Right atrium auricular region (tissue), 2 donors: ENCODE data around the gene STARD13. TPM values are rescaled to one million over a fixed set of nuclear protein-coding genes. Genes with fewer than 3 reads are reported as not detected.

ENCODE experiments used
- DNase-seq: peaks from one replicate; pipeline ENCODE4 v3.0.0-alpha.2; 2019; ENCODE audit warnings: low spot score
- H3K27ac ChIP-seq, 2 donors: fragments of 200-600 bp; sonication (generic); 1 replicate in 1 of 2; 2 replicates in 1 of 2; pipeline ENCODE4 v1.5.1; 2016 to 2019
- H3K27me3 ChIP-seq, 2 donors: fragments of 200-600 bp; sonication (generic); one replicate each; pipeline versions ENCODE4 v1.5.1 to v1.6.0; 2017 to 2019
- H3K36me3 ChIP-seq: fragments of 200-600 bp; sonication (generic); one replicate; pipeline ENCODE4 v1.5.1; 2016
- H3K4me1 ChIP-seq, 2 donors: fragments of 200-600 bp; sonication (generic); one replicate each; pipeline versions ENCODE4 v1.5.1 to v1.6.0; 2017 to 2019
- H3K4me3 ChIP-seq, 2 donors: fragments of 200-600 bp; sonication (generic); 1 replicate in 1 of 2; 2 replicates in 1 of 2; pipeline ENCODE4 v1.5.1; 2017 to 2019; ENCODE audit warnings: mild to moderate bottlenecking in 1 of 2, moderate library complexity in 1 of 2
- H3K9me3 ChIP-seq, 2 donors: fragments of 200-600 bp; sonication (generic); one replicate each; pipeline ENCODE4 v1.5.1; 2019
- CTCF ChIP-seq, 2 donors: fragments of 200-600 bp; sonication (generic); IDR thresholded peaks; one replicate each; pipeline ENCODE4 v1.5.1; 2019; ENCODE audit warnings: antibody characterized with exemption in 2 of 2
- total RNA-seq, 2 donors: library from RNA; depleted of rRNA; stranded (reverse); fragments of >200 nt; gene quantifications; one replicate each; pipeline ENCODE4 v1.1.0, GENCODE V29; 2016

STARD13 gene
- total RNA-seq, 2 donors from 2014 or later = 21.6 to 23.3 TPM

GRCh38 chr13:33129886-33130285 lies 155.7 kb downstream of the STARD13 start:
- H3K9me3 ChIP-seq = no peaks in the 10 kb centered on the region
- peaks cover 0 to 62% of the 10 kb centered on the region in 2 donors for H3K4me1 ChIP-seq
- no peak overlapping the region for H3K27ac ChIP-seq
- no peak for TF ChIP-seq CTCF (IDR thresholded peaks at IDR 0.05)
- H3K4me3 ChIP-seq = no peak overlapping the region
- H3K27me3 ChIP-seq = no peaks in the 10 kb centered on the region
- H3K36me3 ChIP-seq = peaks cover 22% of the 10 kb centered on the region
- DNase-seq = no peak

DNA sequence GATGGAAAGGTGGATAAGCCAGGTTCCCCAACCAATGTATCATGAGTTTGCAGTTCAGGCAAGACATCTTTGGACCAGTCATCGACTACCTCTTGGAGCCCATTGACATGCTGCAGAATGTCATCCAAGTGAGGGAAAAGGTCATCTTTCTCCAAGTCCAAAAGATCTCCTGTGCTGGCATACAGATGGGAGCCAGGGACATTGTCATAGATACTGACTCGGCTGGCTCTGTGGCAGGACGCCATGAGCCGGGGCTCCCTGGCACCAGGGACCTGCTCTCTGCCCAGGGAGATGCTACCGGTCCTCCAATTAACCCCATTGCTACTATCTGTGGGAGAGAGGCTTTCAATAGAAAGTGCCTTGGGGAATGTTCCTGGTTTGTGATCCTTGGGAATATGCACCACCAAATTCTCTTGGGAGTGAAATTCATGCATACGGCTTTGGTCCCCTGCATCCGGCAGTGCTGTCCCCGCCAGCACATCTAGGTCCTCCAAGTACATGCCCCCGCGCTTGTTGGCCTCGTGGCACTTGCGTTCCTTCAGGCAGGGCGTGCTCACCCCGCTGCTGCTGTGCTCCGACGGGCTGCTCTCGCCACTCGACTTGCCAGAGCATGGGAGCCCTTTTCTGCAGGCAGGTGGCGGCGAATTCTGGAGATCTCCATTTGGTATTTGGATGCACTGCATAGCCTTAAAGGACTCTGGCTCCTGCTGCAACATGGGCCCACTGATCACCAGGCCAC lies 156.3 kb downstream of the STARD13 start:
- no peak for TF ChIP-seq CTCF (IDR thresholded peaks at IDR 0.05)
- H3K36me3 ChIP-seq = peaks cover 22% of the 10 kb centered on the region
- DNase-seq = no peak
- no peaks in the 10 kb centered on the region for H3K9me3 ChIP-seq
- H3K4me3 ChIP-seq = no peak overlapping the region
- H3K27me3 ChIP-seq = no peaks in the 10 kb centered on the region
- H3K27ac ChIP-seq = peak overlapping the region; percentile 4 to 88
- peaks cover 0 to 69% of the 10 kb centered on the region in 2 donors for H3K4me1 ChIP-seq

GRCh38 chr13:33128134-33128533 lies 157.4 kb downstream of the STARD13 start:
- no peaks in the 10 kb centered on the region for H3K9me3 ChIP-seq
- H3K4me1 ChIP-seq = peaks cover 0 to 80% of the 10 kb centered on the region in 2 donors
- DNase-seq = no peak
- peaks cover 30% of the 10 kb centered on the region for H3K36me3 ChIP-seq
- H3K4me3 ChIP-seq = no peak overlapping the region
- H3K27me3 ChIP-seq = no peaks in the 10 kb centered on the region
- no peak for TF ChIP-seq CTCF (IDR thresholded peaks at IDR 0.05)
- H3K27ac ChIP-seq = peak overlapping the region in 1 of 2 donors; percentile 88

GRCh38 chr13:33127009-33127551 lies 158.5 kb downstream of the STARD13 start:
- TF ChIP-seq CTCF (IDR thresholded peaks at IDR 0.05) = peak in 1 of 2 donors; percentile 30
- Histone ChIP-seq H3K9me3 (no peaks in the 10 kb centered on the region), H3K4me3 (no peak overlapping the region), H3K4me1 (peaks cover 0 to 89% of the 10 kb centered on the region in 2 donors), H3K27me3 (no peaks in the 10 kb centered on the region), H3K36me3 (peaks cover 35% of the 10 kb centered on the region), H3K27ac (peak overlapping the region; percentile 69 to 88)
- no peak for DNase-seq

DNA sequence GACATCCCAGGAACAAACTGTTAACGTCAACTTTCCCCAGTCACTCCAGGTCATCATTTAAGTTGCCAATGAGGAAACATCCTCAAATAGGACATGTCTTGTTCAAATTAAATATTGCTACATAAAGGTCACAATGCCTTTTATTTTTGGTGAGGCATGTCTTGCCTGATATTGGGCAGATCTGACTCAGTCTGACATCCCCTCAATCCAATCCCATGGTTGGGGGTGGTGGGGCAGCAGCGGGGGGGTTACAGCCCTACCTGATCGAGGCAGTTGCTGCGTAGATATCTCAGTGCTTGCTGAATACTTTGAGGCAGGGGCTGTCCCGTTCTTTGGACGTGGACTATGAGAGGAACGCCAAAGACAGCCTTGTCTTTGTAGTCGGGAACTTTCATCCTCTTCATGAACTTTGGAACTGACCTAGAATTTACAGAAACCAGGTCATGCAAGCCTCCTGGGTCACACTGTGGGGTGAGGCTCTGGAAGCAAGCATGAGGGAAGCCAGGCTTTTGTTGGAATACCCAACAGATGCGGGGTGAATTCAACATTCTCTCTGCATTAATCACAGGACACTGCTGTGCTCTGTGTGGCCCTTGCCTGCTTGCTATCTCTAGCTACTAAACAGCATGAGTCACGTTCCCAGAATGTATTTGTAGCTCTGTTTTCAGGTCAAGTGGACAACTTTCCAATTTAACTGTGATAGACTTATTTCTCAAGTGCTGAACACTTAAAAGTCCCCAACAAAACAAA lies 159.6 kb downstream of the STARD13 start:
- H3K9me3 ChIP-seq = no peaks in the 10 kb centered on the region
- peaks cover 42% of the 10 kb centered on the region for H3K36me3 ChIP-seq
- H3K4me1 ChIP-seq = peaks cover 0 to 86% of the 10 kb centered on the region in 2 donors
- peak overlapping the region; percentile 69 to 88 for H3K27ac ChIP-seq
- peak; percentile 90 for DNase-seq
- TF ChIP-seq CTCF (IDR thresholded peaks at IDR 0.05) = no peak
- H3K27me3 ChIP-seq = no peaks in the 10 kb centered on the region
- no peak overlapping the region for H3K4me3 ChIP-seq
